Liver (tissue), 9 donors: ENCODE results near the gene GIMAP8. TPM values are rescaled to one million over a fixed set of nuclear protein-coding genes. Genes with fewer than 3 reads are reported as not detected.

Experiments used
- DNase-seq: peaks from one replicate; pipeline ENCODE4 v3.0.0-alpha.2; 2017; ENCODE audit warnings: low spot score
- H3K27ac ChIP-seq, 2 donors: one replicate each; pipeline ENCODE4 v1.7.0; 2013; ENCODE audit warnings: inconsistent platforms in 2 of 2, low read length in 2 of 2, control low read depth in 1 of 2, low read depth in 1 of 2, mild to moderate bottlenecking in 1 of 2
- H3K27me3 ChIP-seq, 4 donors: one replicate each; pipeline versions ENCODE4 v1.6.1 to v1.7.0; 2013; ENCODE audit warnings: low read length in 3 of 4, inconsistent platforms in 1 of 4, mild to moderate bottlenecking in 1 of 4, moderate library complexity in 1 of 4; ENCODE audit not compliant: control insufficient read depth in 4 of 4, insufficient read depth in 4 of 4
- H3K36me3 ChIP-seq, 4 donors: one replicate each; pipeline versions ENCODE4 v1.6.1 to v1.7.0; 2013; ENCODE audit warnings: low read length in 3 of 4, mild to moderate bottlenecking in 3 of 4, low read depth in 1 of 4, moderate library complexity in 1 of 4; ENCODE audit not compliant: control insufficient read depth in 4 of 4, insufficient read depth in 3 of 4
- H3K4me1 ChIP-seq, 4 donors: one replicate each; pipeline versions ENCODE4 v1.6.1 to v1.7.0; 2013; ENCODE audit warnings: low read length in 3 of 4, mild to moderate bottlenecking in 3 of 4, moderate library complexity in 1 of 4; ENCODE audit not compliant: control insufficient read depth in 4 of 4, insufficient read depth in 4 of 4
- H3K4me3 ChIP-seq, 3 donors: one replicate each; pipeline versions ENCODE4 v1.6.1 to v1.7.0; 2013; ENCODE audit warnings: low read length in 3 of 3, control low read depth in 1 of 3, low read depth in 1 of 3, mild to moderate bottlenecking in 1 of 3
- H3K9ac ChIP-seq, 2 donors: one replicate each; pipeline ENCODE4 v1.7.0; 2013; ENCODE audit warnings: low read length in 2 of 2, mild to moderate bottlenecking in 2 of 2, moderate library complexity in 2 of 2, control low read depth in 1 of 2, low read depth in 1 of 2
- H3K9me3 ChIP-seq, 4 donors: one replicate each; pipeline versions ENCODE4 v1.6.1 to v1.7.0; 2013; ENCODE audit warnings: low read length in 3 of 4; ENCODE audit not compliant: control insufficient read depth in 4 of 4
- EGR1 ChIP-seq, 2 donors: IDR thresholded peaks; 2 replicates each; pipeline ENCODE4 v1.6.1; 2016 to 2018; ENCODE audit warnings: antibody characterized with exemption in 2 of 2, low read depth in 2 of 2
- FOXA1 ChIP-seq: IDR thresholded peaks from 2 replicates; pipeline ENCODE4 v1.6.1; 2016; ENCODE audit warnings: antibody characterized with exemption
- FOXA2 ChIP-seq: IDR thresholded peaks from 2 replicates; pipeline ENCODE4 v1.6.1; 2016; ENCODE audit warnings: antibody characterized with exemption
- GABPA ChIP-seq, 2 donors: IDR thresholded peaks in 1 of 2; conservative IDR thresholded peaks in 1 of 2; 2 replicates each; pipeline ENCODE4 v1.6.1; 2016; ENCODE audit warnings: antibody characterized with exemption in 2 of 2, mild to moderate bottlenecking in 1 of 2, moderate library complexity in 1 of 2
- HNF4A ChIP-seq, 2 donors: conservative IDR thresholded peaks; 2 replicates each; pipeline ENCODE4 v1.6.1; 2016; ENCODE audit warnings: antibody characterized with exemption in 2 of 2, mild to moderate bottlenecking in 2 of 2
- HNF4G ChIP-seq: IDR thresholded peaks from 2 replicates; pipeline ENCODE4 v1.6.1; 2016; ENCODE audit warnings: antibody characterized with exemption
- JUND ChIP-seq, 2 donors: IDR thresholded peaks; 2 replicates each; pipeline ENCODE4 v1.6.1; 2016; ENCODE audit warnings: antibody characterized with exemption in 2 of 2
- MAX ChIP-seq: IDR thresholded peaks from 2 replicates; pipeline ENCODE4 v1.6.1; 2016; ENCODE audit warnings: antibody characterized with exemption
- NR2F2 ChIP-seq: IDR thresholded peaks from 2 replicates; pipeline ENCODE4 v1.6.1; 2016; ENCODE audit warnings: antibody characterized with exemption
- RAD21 ChIP-seq, 2 donors: IDR thresholded peaks; 2 replicates each; pipeline ENCODE4 v1.6.1; 2016; ENCODE audit warnings: antibody characterized with exemption in 2 of 2, mild to moderate bottlenecking in 2 of 2
- RXRA ChIP-seq, 2 donors: IDR thresholded peaks; 2 replicates each; pipeline ENCODE4 v1.6.1; 2017 to 2018; ENCODE audit warnings: antibody characterized with exemption in 2 of 2, mild to moderate bottlenecking in 1 of 2
- SP1 ChIP-seq: IDR thresholded peaks from 2 replicates; pipeline ENCODE4 v1.6.1; 2018; ENCODE audit warnings: antibody characterized with exemption, mild to moderate bottlenecking
- TAF1 ChIP-seq: conservative IDR thresholded peaks from 2 replicates; pipeline ENCODE4 v1.6.1; 2016; ENCODE audit warnings: antibody characterized with exemption, mild to moderate bottlenecking
- YY1 ChIP-seq: IDR thresholded peaks from 2 replicates; pipeline ENCODE4 v1.6.1; 2016; ENCODE audit warnings: antibody characterized with exemption, mild to moderate bottlenecking
- ZBTB33 ChIP-seq: IDR thresholded peaks from 2 replicates; pipeline ENCODE4 v1.6.1; 2016; ENCODE audit warnings: antibody characterized with exemption
- WGBS: extraction: QIAGEN DNeasy Blood & Tissue Kit; methylation state at CpG from one replicate; pipeline ENCODE4 v1.1.7; 2013; 5-methylcytosine and 5-hydroxymethylcytosine counted together
- polyA plus RNA-seq, 2 donors: library from polyadenylated mRNA; stranded (reverse) in 1 of 2; unstranded in 1 of 2; fragments of 200-250 nt in 1 of 2; fragments of >200 nt in 1 of 2; fragmentation: Nextera tagmentation in 1 of 2; extraction: Ambion mirVana in 1 of 2; gene quantifications; one replicate each; pipeline versions ENCODE4 v1.2.1 to v1.2.3, GENCODE V29; 2013 to 2015
- total RNA-seq, 2 donors: library from RNA; depleted of rRNA; stranded (reverse); fragments of >200 nt; gene quantifications; one replicate each; pipeline ENCODE4 v1.2.3, GENCODE V29; 2014
- TF ChIP-seq, protein P1 (sequence below): IDR thresholded peaks from 2 replicates; pipeline ENCODE4 v1.6.1; 2016; ENCODE audit warnings: antibody characterized with exemption, mild to moderate bottlenecking
- TF ChIP-seq, protein P2 (sequence below): IDR thresholded peaks from 2 replicates; pipeline ENCODE4 v1.6.1; 2016; ENCODE audit warnings: antibody characterized with exemption
- donor health status: healthy.
- donor health status: healthy.
- donor health status: healthy.
- donor health status: healthy.
- donor health status: healthy.

The GIMAP8 gene
- total and polyA plus RNA-seq, 4 donors, result 1.6 to 9.4 (median 7.6) TPM

GRCh38 chr7:150458235-150458634 lies 7.8 kb downstream of the GIMAP8 start:
- no peak for DNase-seq
- H3K4me1 ChIP-seq, result no peaks in the 10 kb centered on the region
- no peak overlapping the region for H3K4me3 ChIP-seq
- no peaks in the 10 kb centered on the region for H3K36me3 ChIP-seq
- WGBS, result 97% methylated on average over 1 of the region's 1 CpG
- no peak overlapping the region for H3K27ac ChIP-seq
- TF ChIP-seq RAD21 (IDR thresholded peaks at IDR 0.05) (no peak), NR2F2 (no peak), TAF1 (no peak), SP1 (no peak), YY1 (no peak), ZBTB33 (no peak), FOXA1 (no peak), HNF4A (conservative IDR thresholded peaks at IDR 0.05) (no peak)
- H3K9me3 ChIP-seq, result peaks cover 2 to 21% (median 5%) of the 10 kb centered on the region in 4 donors
- H3K27me3 ChIP-seq, result no peaks in the 10 kb centered on the region
- no peak overlapping the region for H3K9ac ChIP-seq

- Histone ChIP-seq H3K27ac (no peak overlapping the region), H3K4me3 (no peak overlapping the region), H3K36me3 (no peaks in the 10 kb centered on the region), H3K9me3 (peaks cover 2 to 21% (median 7%) of the 10 kb centered on the region in 4 donors), H3K9ac (no peak overlapping the region), H3K4me1 (no peaks in the 10 kb centered on the region), H3K27me3 (no peaks in the 10 kb centered on the region)
- WGBS, result 89% methylated on average over 1 of the region's 1 CpG
- TF ChIP-seq TAF1 (no peak), ZBTB33 (no peak), MAX (no peak), GABPA (IDR thresholded peaks at IDR 0.05 in 1 of 2, conservative IDR thresholded peaks at IDR 0.05 in 1 of 2) (no peak), FOXA1 (no peak), NR2F2 (no peak), SP1 (no peak), RXRA (IDR thresholded peaks at IDR 0.05) (no peak), EGR1 (IDR thresholded peaks at IDR 0.05; ENCODE audit: low read depth in 2 of 2) (no peak), HNF4A (conservative IDR thresholded peaks at IDR 0.05) (no peak), RAD21 (IDR thresholded peaks at IDR 0.05) (no peak), HNF4G (no peak), JUND (IDR thresholded peaks at IDR 0.05) (no peak), FOXA2 (no peak)
- TF ChIP-seq, protein P1, sequence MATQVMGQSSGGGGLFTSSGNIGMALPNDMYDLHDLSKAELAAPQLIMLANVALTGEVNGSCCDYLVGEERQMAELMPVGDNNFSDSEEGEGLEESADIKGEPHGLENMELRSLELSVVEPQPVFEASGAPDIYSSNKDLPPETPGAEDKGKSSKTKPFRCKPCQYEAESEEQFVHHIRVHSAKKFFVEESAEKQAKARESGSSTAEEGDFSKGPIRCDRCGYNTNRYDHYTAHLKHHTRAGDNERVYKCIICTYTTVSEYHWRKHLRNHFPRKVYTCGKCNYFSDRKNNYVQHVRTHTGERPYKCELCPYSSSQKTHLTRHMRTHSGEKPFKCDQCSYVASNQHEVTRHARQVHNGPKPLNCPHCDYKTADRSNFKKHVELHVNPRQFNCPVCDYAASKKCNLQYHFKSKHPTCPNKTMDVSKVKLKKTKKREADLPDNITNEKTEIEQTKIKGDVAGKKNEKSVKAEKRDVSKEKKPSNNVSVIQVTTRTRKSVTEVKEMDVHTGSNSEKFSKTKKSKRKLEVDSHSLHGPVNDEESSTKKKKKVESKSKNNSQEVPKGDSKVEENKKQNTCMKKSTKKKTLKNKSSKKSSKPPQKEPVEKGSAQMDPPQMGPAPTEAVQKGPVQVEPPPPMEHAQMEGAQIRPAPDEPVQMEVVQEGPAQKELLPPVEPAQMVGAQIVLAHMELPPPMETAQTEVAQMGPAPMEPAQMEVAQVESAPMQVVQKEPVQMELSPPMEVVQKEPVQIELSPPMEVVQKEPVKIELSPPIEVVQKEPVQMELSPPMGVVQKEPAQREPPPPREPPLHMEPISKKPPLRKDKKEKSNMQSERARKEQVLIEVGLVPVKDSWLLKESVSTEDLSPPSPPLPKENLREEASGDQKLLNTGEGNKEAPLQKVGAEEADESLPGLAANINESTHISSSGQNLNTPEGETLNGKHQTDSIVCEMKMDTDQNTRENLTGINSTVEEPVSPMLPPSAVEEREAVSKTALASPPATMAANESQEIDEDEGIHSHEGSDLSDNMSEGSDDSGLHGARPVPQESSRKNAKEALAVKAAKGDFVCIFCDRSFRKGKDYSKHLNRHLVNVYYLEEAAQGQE, result no peak
- TF ChIP-seq, protein P2, sequence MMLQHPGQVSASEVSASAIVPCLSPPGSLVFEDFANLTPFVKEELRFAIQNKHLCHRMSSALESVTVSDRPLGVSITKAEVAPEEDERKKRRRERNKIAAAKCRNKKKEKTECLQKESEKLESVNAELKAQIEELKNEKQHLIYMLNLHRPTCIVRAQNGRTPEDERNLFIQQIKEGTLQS, result no peak
- DNase-seq, result no peak
Observed at GRCh38 chr7:150458756-150459155, 8.3 kb downstream of the GIMAP8 start.
